BJ (cell line): ENCODE results near the gene ZNF771. TPM values are rescaled to one million over a fixed set of nuclear protein-coding genes. Genes with fewer than 3 reads are reported as not detected.

Experiments
- CTCF ChIA-PET: fragments of 350-600 bp; formaldehyde crosslinking; extraction: SDS; loops from one replicate; lab custom pipeline; 2021; ENCODE audit warnings: antibody characterized with exemption, inconsistent platforms; lab: Yijun Ruan, JAX
- POLR2A ChIA-PET: fragments of 300-600 bp; sonication (Branson Sonifier 250); formaldehyde crosslinking; extraction: SDS; loops from one replicate; lab custom pipeline; 2021; ENCODE audit warnings: antibody characterized with exemption; lab: Charles Lee
- DNase-seq: peaks from one replicate; pipeline ENCODE4 v3.0.0-alpha.2; 2011; ENCODE audit warnings: low read depth
- H3K27me3 ChIP-seq: 2 replicates; pipeline ENCODE4 v1.6.0; 2011; ENCODE audit warnings: low read length; ENCODE audit not compliant: control insufficient read depth, insufficient read depth
- H3K36me3 ChIP-seq: 2 replicates; pipeline ENCODE4 v1.5.1; 2011; ENCODE audit warnings: low read length; ENCODE audit not compliant: control insufficient read depth, insufficient read depth
- H3K4me3 ChIP-seq: 2 replicates; pipeline ENCODE4 v1.5.1; 2011; ENCODE audit warnings: low read depth, mild to moderate bottlenecking, control low read depth, low read length
- CTCF ChIP-seq: IDR thresholded peaks from 2 replicates; pipeline ENCODE4 v1.5.1; 2011; ENCODE audit warnings: low read depth, mild to moderate bottlenecking, control low read depth, inconsistent platforms, low read length, moderate library complexity; ENCODE audit not compliant: insufficient read depth
- polyA plus RNA-seq: library from polyadenylated mRNA; depleted of rRNA; stranded (reverse); fragments of >200 nt; gene quantifications from 2 replicates; pipeline ENCODE4 v1.2.3, GENCODE V29; 2011

ZNF771 gene
- polyA plus RNA-seq, 1 experiment, result 7.9 TPM

DNA sequence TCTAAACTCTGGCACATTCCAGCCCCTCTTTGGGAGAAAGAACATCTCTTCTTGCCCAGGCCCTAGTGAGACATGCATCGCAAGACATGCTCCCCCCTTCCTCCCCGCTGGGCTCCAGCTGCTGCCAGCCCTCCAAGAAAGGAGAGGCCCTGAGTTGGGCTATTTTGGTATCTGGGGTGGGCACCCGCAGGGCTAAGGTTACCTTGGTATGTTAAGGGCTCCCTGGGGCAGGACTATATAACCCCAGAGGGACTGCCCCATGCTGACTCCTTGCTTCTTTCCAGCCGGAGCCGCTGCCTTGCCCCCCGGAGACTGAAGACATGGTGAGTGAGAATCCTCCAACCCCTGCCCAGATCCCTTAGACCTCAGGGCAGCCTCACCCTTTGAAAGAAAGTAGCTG is 32.9 kb upstream of the ZNF771 start, which contains the start of gene MYL11:
TSS of gene MYL11 (plus strand) at position 265 of the 400 bp plus-strand sequence. CDS start at position 321, 56 bp downstream.
- CTCF ChIA-PET, result no interaction called here

DNA sequence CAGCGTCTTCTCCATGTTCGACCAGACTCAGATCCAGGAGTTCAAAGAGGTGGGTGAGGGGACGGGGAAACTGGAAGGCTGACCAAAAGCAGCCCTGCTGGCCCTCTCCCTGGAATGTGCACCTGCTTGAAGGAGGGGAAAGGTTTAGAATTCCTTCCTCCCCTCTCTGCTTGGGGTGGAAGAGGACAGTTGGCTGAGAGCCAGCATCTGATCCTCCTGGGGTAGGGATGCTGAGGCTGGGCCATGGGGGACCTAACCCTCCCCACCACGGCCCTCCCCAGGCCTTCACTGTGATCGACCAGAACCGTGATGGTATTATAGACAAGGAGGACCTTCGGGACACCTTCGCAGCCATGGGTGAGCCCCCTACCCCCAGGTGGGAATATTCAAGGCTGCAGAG is 31.5 kb upstream of the ZNF771 start:
- DNase-seq, result no peak
- TF ChIP-seq CTCF, result no peak
- Histone ChIP-seq H3K27me3 (no peaks in the 10 kb centered on the region), H3K4me3 (no peak overlapping the region), H3K36me3 (no peaks in the 10 kb centered on the region; the same call in 1 of the 2 replicates)
- ChIA-PET POLR2A (no interaction called here), CTCF (no interaction called here)

More for the DNA sequence above, 32.9 kb upstream of the ZNF771 start, which contains the start of gene MYL11:
- Histone ChIP-seq H3K4me3 (no peak within 1 kb of the TSS), H3K36me3 (no peaks in the 10 kb centered on the region), H3K27me3 (no peaks in the 10 kb centered on the region)
- no peak for DNase-seq
- TF ChIP-seq CTCF, result no peak
- POLR2A ChIA-PET, result no interaction called here

DNA sequence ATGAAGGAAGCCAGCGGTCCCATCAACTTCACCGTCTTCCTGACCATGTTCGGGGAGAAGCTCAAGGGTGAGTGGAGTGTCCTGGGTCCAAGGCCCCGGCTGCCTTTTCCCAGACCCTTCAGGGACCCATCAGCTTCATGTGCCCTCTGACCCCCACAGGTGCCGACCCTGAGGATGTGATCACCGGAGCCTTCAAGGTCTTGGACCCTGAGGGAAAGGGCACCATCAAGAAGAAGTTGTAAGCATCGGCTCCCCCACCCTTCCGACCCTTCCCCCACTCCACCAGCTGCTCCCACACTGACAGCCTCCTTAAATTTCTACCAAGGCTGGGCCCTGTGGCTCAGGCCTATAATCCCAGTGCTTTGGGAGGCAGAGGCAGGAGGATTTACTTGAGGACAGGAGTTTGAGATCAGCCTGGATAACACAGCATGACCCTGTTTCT is 30.9 kb upstream of the ZNF771 start:
- DNase-seq, result no peak
- no peak overlapping the region for H3K4me3 ChIP-seq
- no peaks in the 10 kb centered on the region for H3K27me3 ChIP-seq
- no peak for TF ChIP-seq CTCF
- ChIA-PET POLR2A (no interaction called here), CTCF (no interaction called here)
- no peaks in the 10 kb centered on the region; the same call in 1 of the 2 replicates for H3K36me3 ChIP-seq

GRCh38 chr16:30377050-30377811 is 30.2 kb upstream of the ZNF771 start:
- CTCF ChIA-PET, result interaction anchor here (1.2 kb wide), 1 partner anchor 19 kb away, joined by 3 read pairs; no protein-coding TSS in a partner anchor
- H3K27me3 ChIP-seq, result no peaks in the 10 kb centered on the region
- no peak for TF ChIP-seq CTCF
- peak overlapping the region; percentile 63 for H3K4me3 ChIP-seq
- POLR2A ChIA-PET, result no interaction called here
- no peaks in the 10 kb centered on the region; the same call in 1 of the 2 replicates for H3K36me3 ChIP-seq
- no peak for DNase-seq

DNA sequence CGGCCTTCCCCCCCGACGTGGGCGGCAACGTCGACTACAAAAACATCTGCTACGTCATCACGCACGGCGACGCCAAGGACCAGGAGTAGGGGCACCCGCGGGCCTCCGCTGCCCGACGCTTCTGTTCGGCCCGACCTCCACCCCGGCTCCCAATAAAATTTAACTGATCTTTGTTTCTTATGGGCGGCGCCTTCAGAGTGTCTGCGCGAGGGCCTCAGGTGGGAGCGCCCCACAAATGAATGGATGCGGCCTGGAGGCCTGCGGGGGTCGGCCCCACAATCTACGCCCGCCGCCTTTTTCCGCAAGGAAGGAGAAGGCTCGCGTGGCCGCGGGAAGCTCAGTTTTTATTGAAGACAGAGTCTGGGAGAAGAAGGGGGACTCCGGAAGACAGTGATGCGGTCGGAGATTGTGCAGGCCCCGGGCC is 29.6 kb upstream of the ZNF771 start:
- DNase-seq, result no peak
- Histone ChIP-seq H3K27me3 (no peaks in the 10 kb centered on the region), H3K36me3 (no peaks in the 10 kb centered on the region; the same call in 1 of the 2 replicates), H3K4me3 (peak overlapping the region; percentile 63)
- TF ChIP-seq CTCF, result no peak
- ChIA-PET POLR2A (no interaction called here), CTCF (interaction anchor here (0.7 to 1.2 kb wide), 2 partner anchors 18 to 30 kb away, joined by 3 read pairs; no protein-coding TSS in a partner anchor)
